DMS 273 (cell line): ENCODE data around the gene SUMO3.

Source experiments
- DNase-seq: peaks from one replicate; lab custom pipeline; 2025; ENCODE audit not compliant: unreplicated experiment; lab: John Stamatoyannopoulos, UW

SUMO3 gene

GRCh38 chr21:44804762-44805161 lies 13.1 kb downstream of the SUMO3 start:
- DNase-seq = peak; percentile 64

GRCh38 chr21:44803651-44804050 lies 14.2 kb downstream of the SUMO3 start:
- no peak for DNase-seq

- peak; percentile 54 for DNase-seq
Measured at GRCh38 chr21:44802396-44803153, 15.3 kb downstream of the SUMO3 start.

GRCh38 chr21:44801468-44802395 lies 16.1 kb downstream of the SUMO3 start, which contains the start of gene UBE2G2:
Gene UBE2G2, minus strand, starts transcription at chr21:44801820. Its CDS starts 72 bp downstream, at chr21:44801748.
- peak; percentile 92 for DNase-seq

GRCh38 chr21:44800971-44801467 lies 16.8 kb downstream of the SUMO3 start:
- peak; percentile 69 for DNase-seq

GRCh38 chr21:44800103-44800502 lies 17.8 kb downstream of the SUMO3 start:
- DNase-seq = no peak

GRCh38 chr21:44799646-44800045 lies 18.2 kb downstream of the SUMO3 start:
- DNase-seq = no peak

- no peak for DNase-seq
Measured at GRCh38 chr21:44797775-44798174, 20.1 kb downstream of the SUMO3 start.

- no peak for DNase-seq
Measured at GRCh38 chr21:44795342-44795741, 22.5 kb downstream of the SUMO3 start.

- DNase-seq = no peak
Measured at GRCh38 chr21:44793592-44794374, 24.1 kb downstream of the SUMO3 start.

- peak; percentile 78 for DNase-seq
Measured at GRCh38 chr21:44792702-44793591, 24.9 kb downstream of the SUMO3 start.

GRCh38 chr21:44791993-44792392 lies 25.9 kb downstream of the SUMO3 start:
- no peak for DNase-seq

GRCh38 chr21:44791246-44791645 lies 26.6 kb downstream of the SUMO3 start:
- no peak for DNase-seq

- DNase-seq = no peak
Measured at GRCh38 chr21:44790368-44790767, 27.5 kb downstream of the SUMO3 start.

- DNase-seq = no peak
Measured at GRCh38 chr21:44789880-44790279, 28.0 kb downstream of the SUMO3 start.

GRCh38 chr21:44785620-44786335 lies 32.1 kb downstream of the SUMO3 start:
- no peak for DNase-seq

- no peak for DNase-seq
Measured at GRCh38 chr21:44784810-44785209, 33.1 kb downstream of the SUMO3 start.

GRCh38 chr21:44783020-44783696 lies 34.7 kb downstream of the SUMO3 start:
- DNase-seq = peak; percentile 23
